IMR-90 (cell line): ENCODE data around the gene SIN3B. TPM values are rescaled to one million over a fixed set of nuclear protein-coding genes. Genes with fewer than 3 reads are reported as not detected.

Source experiments
- ATAC-seq: fragments of 200-7000 bp; cut with Tn5 transposase; 2 replicates; pipeline ENCODE4 v1.9.1; 2020; ENCODE audit warnings: low read depth, mild to moderate bottlenecking, moderate library complexity
- BruUV-seq: library from RNA; stranded (reverse); fragments of 400-500 nt; replicated peaks from 2 replicates; lab custom pipeline; 2021; lab: Mats Ljungman, UMichigan
- CTCF ChIA-PET: fragments of 300-600 bp; formaldehyde crosslinking; extraction: SDS; loops from one replicate; lab custom pipeline; 2021; ENCODE audit warnings: antibody characterized with exemption; lab: Yijun Ruan, JAX
- POLR2A ChIA-PET: fragments of 300-600 bp; sonication (Branson Sonifier 250); formaldehyde crosslinking; loops from one replicate; lab custom pipeline; 2022; ENCODE audit warnings: antibody characterized with exemption; ENCODE audit not compliant: unreplicated experiment; lab: Charles Lee
- DNase-seq: peaks from one replicate; pipeline ENCODE4 v3.0.0; 2013
- H2AFZ ChIP-seq: replicated peaks from 2 replicates; pipeline ENCODE3; 2013; ENCODE audit warnings: low read length, mild to moderate bottlenecking; ENCODE audit not compliant: poor library complexity
- H2AK5ac ChIP-seq: 2 replicates; pipeline ENCODE4 v1.6.1; 2013; ENCODE audit warnings: low read depth, low read length, inconsistent platforms
- H2AK9ac ChIP-seq: replicated peaks from 2 replicates; pipeline ENCODE3; 2013; ENCODE audit warnings: mild to moderate bottlenecking, low read depth, low read length, moderate library complexity; ENCODE audit not compliant: poor library complexity
- H2BK120ac ChIP-seq: 2 replicates; pipeline ENCODE4 v1.6.1; 2013; ENCODE audit warnings: low read depth, low read length, inconsistent platforms
- H2BK15ac ChIP-seq: 3 replicates; pipeline ENCODE4 v1.6.1; 2013; ENCODE audit warnings: low read depth, low read length, inconsistent platforms
- H2BK20ac ChIP-seq: 2 replicates; pipeline ENCODE4 v1.6.1; 2013; ENCODE audit warnings: low read depth, mild to moderate bottlenecking, inconsistent platforms, low read length, moderate library complexity
- H2BK5ac ChIP-seq: 2 replicates; pipeline ENCODE4 v1.6.1; 2013; ENCODE audit warnings: mild to moderate bottlenecking, low read depth, low read length, inconsistent platforms; ENCODE audit not compliant: poor library complexity, severe bottlenecking
- H3K14ac ChIP-seq: replicated peaks from 2 replicates; pipeline ENCODE4 v1.6.1; 2013; ENCODE audit warnings: low read depth, low read length, inconsistent platforms
- H3K18ac ChIP-seq: 2 replicates; pipeline ENCODE4 v1.6.1; 2013; ENCODE audit warnings: low read depth, low read length, control low read depth
- H3K23ac ChIP-seq: 2 replicates; pipeline ENCODE4 v1.6.1; 2013; ENCODE audit warnings: low read depth, low read length, inconsistent platforms
- H3K27ac ChIP-seq: 2 replicates; pipeline ENCODE4 v1.5.1; 2013; ENCODE audit warnings: mild to moderate bottlenecking, control low read depth, low read length; ENCODE audit not compliant: insufficient read depth
- H3K27me3 ChIP-seq: 2 replicates; pipeline ENCODE4 v1.6.1; 2013; ENCODE audit warnings: low read length; ENCODE audit not compliant: control insufficient read depth, insufficient read depth
- H3K36me3 ChIP-seq: 2 replicates; pipeline ENCODE4 v1.6.1; 2013; ENCODE audit warnings: low read length, mixed read lengths; ENCODE audit not compliant: control insufficient read depth, insufficient read depth
- H3K4ac ChIP-seq: 2 replicates; pipeline ENCODE4 v1.6.1; 2013; ENCODE audit warnings: low read depth, low read length, inconsistent platforms
- H3K4me1 ChIP-seq: 2 replicates; pipeline ENCODE4 v1.6.1; 2013; ENCODE audit warnings: low read length, mixed read lengths; ENCODE audit not compliant: control insufficient read depth, insufficient read depth
- H3K4me2 ChIP-seq: 2 replicates; pipeline ENCODE4 v1.6.1; 2013; ENCODE audit warnings: low read depth, mild to moderate bottlenecking, control low read depth, low read length, moderate library complexity
- H3K4me3 ChIP-seq: 2 replicates; pipeline ENCODE4 v1.5.1; 2013; ENCODE audit warnings: low read depth, mild to moderate bottlenecking, control low read depth, low read length, moderate library complexity; ENCODE audit not compliant: insufficient read depth
- H3K56ac ChIP-seq: 2 replicates; pipeline ENCODE4 v1.6.1; 2013; ENCODE audit warnings: low read length, inconsistent platforms; ENCODE audit not compliant: insufficient read depth; ENCODE audit errors: extremely low read depth
- H3K79me1 ChIP-seq, 2 experiments: 2 replicates each; pipeline ENCODE4 v1.6.1; 2013; ENCODE audit warnings: low read length in 2 of 2, inconsistent platforms in 1 of 2, low read depth in 1 of 2
- H3K9ac ChIP-seq: 2 replicates; pipeline ENCODE4 v1.6.1; 2013; ENCODE audit warnings: low read depth, low read length, control low read depth
- H3K9me1 ChIP-seq: 2 replicates; pipeline ENCODE4 v1.6.1; 2013; ENCODE audit warnings: low read length, inconsistent platforms; ENCODE audit not compliant: insufficient read depth
- H3K9me3 ChIP-seq: 2 replicates; pipeline ENCODE4 v1.6.1; 2013; ENCODE audit warnings: low read length; ENCODE audit not compliant: control insufficient read depth, insufficient read depth
- H4K20me1 ChIP-seq: 2 replicates; pipeline ENCODE4 v1.6.1; 2013; ENCODE audit warnings: low read length, inconsistent platforms; ENCODE audit not compliant: insufficient read depth
- H4K5ac ChIP-seq: 2 replicates; pipeline ENCODE4 v1.6.1; 2013; ENCODE audit warnings: mild to moderate bottlenecking, low read depth, low read length, control low read depth
- H4K8ac ChIP-seq, 2 experiments: 2 replicates each; pipeline ENCODE4 v1.6.1; 2013; ENCODE audit warnings: low read depth in 2 of 2, low read length in 2 of 2, control low read depth in 1 of 2, inconsistent platforms in 1 of 2
- H4K91ac ChIP-seq: 2 replicates; pipeline ENCODE4 v1.6.1; 2013; ENCODE audit warnings: low read depth, low read length, inconsistent platforms; ENCODE audit not compliant: insufficient read depth
- CEBPB ChIP-seq: IDR thresholded peaks from 2 replicates; pipeline ENCODE4 v1.6.1; 2012; ENCODE audit warnings: low read depth, low read length, improper control_type of control experiment
- CHD1 ChIP-seq: IDR thresholded peaks from 2 replicates; pipeline ENCODE4 v1.6.1; 2012; ENCODE audit warnings: low read depth, low read length, improper control_type of control experiment
- FOS ChIP-seq: fragments of 150-350 bp; IDR thresholded peaks from 2 replicates; pipeline ENCODE4 v1.6.1; 2016; ENCODE audit warnings: low read depth, low read length
- MAFK ChIP-seq: IDR thresholded peaks from 2 replicates; pipeline ENCODE4 v1.6.1; 2012; ENCODE audit warnings: low read depth, low read length, improper control_type of control experiment
- MAZ ChIP-seq: IDR thresholded peaks from 2 replicates; pipeline ENCODE4 v1.6.1; 2012; ENCODE audit warnings: low read depth, mild to moderate bottlenecking, low read length, improper control_type of control experiment, moderate library complexity, borderline replicate concordance
- MXI1 ChIP-seq: IDR thresholded peaks from 2 replicates; pipeline ENCODE4 v1.6.1; 2012; ENCODE audit warnings: low read depth, mild to moderate bottlenecking, low read length, moderate library complexity, borderline replicate concordance
- NFE2L2 ChIP-seq: fragments of 150-350 bp; IDR thresholded peaks from 2 replicates; pipeline ENCODE4 v1.6.1; 2016; ENCODE audit warnings: low read depth, mild to moderate bottlenecking, low read length
- POLR2A ChIP-seq: IDR thresholded peaks from 2 replicates; pipeline ENCODE4 v1.6.1; 2012; ENCODE audit warnings: mild to moderate bottlenecking, low read depth, low read length
- RCOR1 ChIP-seq: IDR thresholded peaks from 2 replicates; pipeline ENCODE4 v1.6.1; 2012; ENCODE audit warnings: mild to moderate bottlenecking, low read length, improper control_type of control experiment; ENCODE audit not compliant: insufficient replicate concordance
- RFX5 ChIP-seq: IDR thresholded peaks from 2 replicates; pipeline ENCODE4 v1.8.0; 2012; ENCODE audit warnings: low read depth, mild to moderate bottlenecking, low read length, moderate library complexity
- SMC3 ChIP-seq: fragments of 150-350 bp; IDR thresholded peaks from 2 replicates; pipeline ENCODE4 v1.6.1; 2016; ENCODE audit warnings: low read depth, mild to moderate bottlenecking, antibody characterized with exemption, low read length, moderate library complexity
- WGBS, 2 experiments: methylation state at CpG; one replicate each; pipeline versions ENCODE4 v1.1.5 to v1.1.7; 2013; ENCODE audit warnings: missing lambda C conversion rate in 2 of 2; ENCODE audit not compliant: insufficient read length in 1 of 2; ENCODE audit errors: extremely low coverage in 2 of 2; 5-methylcytosine and 5-hydroxymethylcytosine counted together
- dilution Hi-C: fragments of 300-500 bp; cut with HindIII; formaldehyde crosslinking; loops from one replicate; pipeline ENCODE4 v1.14.3; 2018; ENCODE audit warnings: low sequenced_read_pairs; ENCODE audit not compliant: unreplicated experiment
- in situ Hi-C: fragments of 300-500 bp; cut with MboI; formaldehyde crosslinking; loops from 3 replicates; pipeline ENCODE4 v1.14.3; 2019; ENCODE audit warnings: low sequenced_read_pairs, inconsistent platforms, mixed read lengths
- intact Hi-C: fragments of 100-400 bp; cut with micrococcal nuclease; formaldehyde crosslinking; loops from 2 replicates; pipeline ENCODE4 v1.10.0; 2022
- polyA plus RNA-seq, 3 experiments: library from polyadenylated mRNA; depleted of rRNA; stranded (reverse); fragments of >200 nt; gene quantifications; 2 replicates each; pipeline ENCODE4 v1.2.3, GENCODE V29; 2012; ENCODE audit warnings: low replicate concordance in 1 of 3
- total RNA-seq: library from RNA; depleted of rRNA; stranded (reverse); fragments of >200 nt; gene quantifications from 2 replicates; pipeline ENCODE4 v1.2.3, GENCODE V29; 2012
- TF ChIP-seq, protein P1 (sequence below): conservative IDR thresholded peaks from 2 replicates; pipeline ENCODE4 v1.5.1; 2012; ENCODE audit warnings: mild to moderate bottlenecking, low read depth, low read length, improper control_type of control experiment
- TF ChIP-seq, protein P2 (sequence below): fragments of 150-350 bp; IDR thresholded peaks from 2 replicates; pipeline ENCODE4 v1.6.1; 2017; ENCODE audit warnings: mild to moderate bottlenecking, antibody characterized with exemption, low read length, low read depth
- TF ChIP-seq, protein P3 (sequence below): fragments of 150-350 bp; IDR thresholded peaks from 2 replicates; pipeline ENCODE4 v1.6.1; 2016; ENCODE audit warnings: low read depth, mild to moderate bottlenecking, low read length, moderate library complexity, borderline replicate concordance

The SIN3B gene
- total and polyA plus RNA-seq, 2 of the 4 experiments (the other 2 are of a cell fraction) = 7.9 to 40.0 TPM

DNA sequence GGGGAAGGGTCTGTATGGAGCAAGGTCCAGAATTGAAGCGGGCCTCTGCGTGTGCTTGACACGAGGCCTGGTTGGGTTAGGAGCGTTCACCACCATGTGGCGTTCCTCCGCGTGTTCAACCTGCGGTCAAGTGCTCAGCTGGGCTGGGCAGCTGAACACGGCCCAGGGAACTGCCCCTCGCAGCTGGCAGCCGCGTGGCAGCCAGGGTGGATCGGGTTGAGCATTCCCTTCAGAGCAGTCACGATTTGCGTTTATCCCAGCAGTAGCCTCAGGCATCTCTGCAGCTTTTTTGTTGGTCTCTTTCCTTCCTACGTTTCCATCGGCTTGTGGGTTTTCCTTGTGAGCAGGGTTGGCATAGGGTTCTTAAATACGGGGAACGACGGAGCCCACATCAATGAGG is 30.9 kb downstream of the SIN3B start:
- peaks cover 46% of the 10 kb centered on the region for H3K36me3 ChIP-seq
- no peak overlapping the region for H4K91ac ChIP-seq
- H4K8ac ChIP-seq = no peak overlapping the region
- H3K9me3 ChIP-seq = no peaks in the 10 kb centered on the region
- no peak overlapping the region for H3K18ac ChIP-seq
- ChIA-PET CTCF (no interaction called here), POLR2A (no interaction called here)
- no peak overlapping the region for H2BK15ac ChIP-seq
- no peak overlapping the region for H2BK20ac ChIP-seq
- no peak overlapping the region for H3K4me3 ChIP-seq
- H2BK120ac ChIP-seq = no peak overlapping the region
- TF ChIP-seq RCOR1 (no peak), MXI1 (no peak), FOS (no peak), RFX5 (no peak), POLR2A (no peak), CHD1 (no peak), NFE2L2 (no peak), SMC3 (no peak), CEBPB (no peak), MAFK (no peak), MAZ (no peak)
- TF ChIP-seq, protein P1, sequence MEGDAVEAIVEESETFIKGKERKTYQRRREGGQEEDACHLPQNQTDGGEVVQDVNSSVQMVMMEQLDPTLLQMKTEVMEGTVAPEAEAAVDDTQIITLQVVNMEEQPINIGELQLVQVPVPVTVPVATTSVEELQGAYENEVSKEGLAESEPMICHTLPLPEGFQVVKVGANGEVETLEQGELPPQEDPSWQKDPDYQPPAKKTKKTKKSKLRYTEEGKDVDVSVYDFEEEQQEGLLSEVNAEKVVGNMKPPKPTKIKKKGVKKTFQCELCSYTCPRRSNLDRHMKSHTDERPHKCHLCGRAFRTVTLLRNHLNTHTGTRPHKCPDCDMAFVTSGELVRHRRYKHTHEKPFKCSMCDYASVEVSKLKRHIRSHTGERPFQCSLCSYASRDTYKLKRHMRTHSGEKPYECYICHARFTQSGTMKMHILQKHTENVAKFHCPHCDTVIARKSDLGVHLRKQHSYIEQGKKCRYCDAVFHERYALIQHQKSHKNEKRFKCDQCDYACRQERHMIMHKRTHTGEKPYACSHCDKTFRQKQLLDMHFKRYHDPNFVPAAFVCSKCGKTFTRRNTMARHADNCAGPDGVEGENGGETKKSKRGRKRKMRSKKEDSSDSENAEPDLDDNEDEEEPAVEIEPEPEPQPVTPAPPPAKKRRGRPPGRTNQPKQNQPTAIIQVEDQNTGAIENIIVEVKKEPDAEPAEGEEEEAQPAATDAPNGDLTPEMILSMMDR = no peak
- TF ChIP-seq, protein P2, sequence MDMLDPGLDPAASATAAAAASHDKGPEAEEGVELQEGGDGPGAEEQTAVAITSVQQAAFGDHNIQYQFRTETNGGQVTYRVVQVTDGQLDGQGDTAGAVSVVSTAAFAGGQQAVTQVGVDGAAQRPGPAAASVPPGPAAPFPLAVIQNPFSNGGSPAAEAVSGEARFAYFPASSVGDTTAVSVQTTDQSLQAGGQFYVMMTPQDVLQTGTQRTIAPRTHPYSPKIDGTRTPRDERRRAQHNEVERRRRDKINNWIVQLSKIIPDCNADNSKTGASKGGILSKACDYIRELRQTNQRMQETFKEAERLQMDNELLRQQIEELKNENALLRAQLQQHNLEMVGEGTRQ = no peak
- TF ChIP-seq, protein P3, sequence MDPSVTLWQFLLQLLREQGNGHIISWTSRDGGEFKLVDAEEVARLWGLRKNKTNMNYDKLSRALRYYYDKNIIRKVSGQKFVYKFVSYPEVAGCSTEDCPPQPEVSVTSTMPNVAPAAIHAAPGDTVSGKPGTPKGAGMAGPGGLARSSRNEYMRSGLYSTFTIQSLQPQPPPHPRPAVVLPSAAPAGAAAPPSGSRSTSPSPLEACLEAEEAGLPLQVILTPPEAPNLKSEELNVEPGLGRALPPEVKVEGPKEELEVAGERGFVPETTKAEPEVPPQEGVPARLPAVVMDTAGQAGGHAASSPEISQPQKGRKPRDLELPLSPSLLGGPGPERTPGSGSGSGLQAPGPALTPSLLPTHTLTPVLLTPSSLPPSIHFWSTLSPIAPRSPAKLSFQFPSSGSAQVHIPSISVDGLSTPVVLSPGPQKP = no peak
- no peaks in the 10 kb centered on the region for H3K27me3 ChIP-seq
- H2BK5ac ChIP-seq = no peak overlapping the region
- no peak overlapping the region for H3K14ac ChIP-seq
- ATAC-seq = no peak
- H3K79me1 ChIP-seq = peaks cover 8 to 23% of the 10 kb centered on the region in 2 experiments; a peak in 3 of 4 replicates
- H2AK5ac ChIP-seq = no peak overlapping the region
- H3K4me1 ChIP-seq = peaks cover 2% of the 10 kb centered on the region; the same call in 1 of the 2 replicates
- H4K20me1 ChIP-seq = no peaks in the 10 kb centered on the region
- 98% methylated on average over 8 of the region's 20 CpGs; no CpG with 5 or more reads in 1 of the 2 experiments for whole genome bisulfite sequencing, 2 experiments
- in situ Hi-C loops (no loop called here), dilution Hi-C loops (no loop called here), intact Hi-C loops (no loop called here)
- no peak overlapping the region for H3K56ac ChIP-seq
- no peak overlapping the region for H4K5ac ChIP-seq
- no TSS peak for BruUV-seq
- H3K9ac ChIP-seq = no peak overlapping the region
- no peak for DNase-seq
- H3K23ac ChIP-seq = no peak overlapping the region
- H3K9me1 ChIP-seq = peaks cover 3% of the 10 kb centered on the region; the same call in 1 of the 2 replicates
- no peak overlapping the region for H3K27ac ChIP-seq
- no peak overlapping the region for H2AK9ac ChIP-seq
- no peak overlapping the region for H2AFZ ChIP-seq
- no peak overlapping the region for H3K4ac ChIP-seq
- H3K4me2 ChIP-seq = no peak overlapping the region
